Parathyroid adenoma (tissue), 2 donors: ENCODE data around the gene SLC4A9.

ENCODE experiments used
- H2AFZ ChIP-seq: fragments of 300-600 bp; sonication (generic); one replicate; pipeline ENCODE4 v1.7.0; 2017; ENCODE audit warnings: antibody characterized with exemption, mild to moderate bottlenecking
- H3K27ac ChIP-seq: fragments of 300-600 bp; sonication (generic); one replicate; pipeline ENCODE4 v1.7.0; 2017
- H3K27me3 ChIP-seq: fragments of 300-600 bp; sonication (generic); one replicate; pipeline ENCODE4 v1.7.0; 2017; ENCODE audit warnings: low read length; ENCODE audit not compliant: control insufficient read depth, insufficient read depth
- H3K36me3 ChIP-seq: fragments of 300-600 bp; sonication (generic); one replicate; pipeline ENCODE4 v1.7.0; 2017; ENCODE audit warnings: low read length; ENCODE audit not compliant: control insufficient read depth, insufficient read depth
- H3K4me1 ChIP-seq: fragments of 300-600 bp; sonication (generic); one replicate; pipeline ENCODE4 v1.7.0; 2017; ENCODE audit warnings: control low read depth
- H3K4me2 ChIP-seq: fragments of 300-600 bp; sonication (generic); one replicate; pipeline ENCODE4 v1.7.0; 2017; ENCODE audit warnings: low read length
- H3K4me3 ChIP-seq: fragments of 300-600 bp; sonication (generic); one replicate; pipeline ENCODE4 v1.7.0; 2017; ENCODE audit warnings: low read depth, low read length
- H3K79me2 ChIP-seq: fragments of 300-600 bp; sonication (generic); one replicate; pipeline ENCODE4 v1.7.0; 2017; ENCODE audit warnings: control low read depth
- H3K9ac ChIP-seq: fragments of 300-600 bp; sonication (generic); one replicate; pipeline ENCODE4 v1.7.0; 2017; ENCODE audit warnings: mild to moderate bottlenecking
- H3K9me3 ChIP-seq: fragments of 300-600 bp; sonication (generic); one replicate; pipeline ENCODE4 v1.7.0; 2017; ENCODE audit warnings: low read length; ENCODE audit not compliant: control insufficient read depth
- CTCF ChIP-seq: fragments of 300-600 bp; sonication (generic); IDR thresholded peaks from one replicate; pipeline ENCODE4 v1.7.0; 2017; ENCODE audit warnings: antibody characterized with exemption, mild to moderate bottlenecking
- donor health status: primary hyperparathyroidism.

Gene SLC4A9

GRCh38 chr5:140327589-140327988, 32.4 kb upstream of the SLC4A9 start:
- Histone ChIP-seq H3K27ac (no peak overlapping the region), H2AFZ (no peak overlapping the region), H3K4me1 (peaks cover 15% of the 10 kb centered on the region)

GRCh38 chr5:140328036-140328764, 31.8 kb upstream of the SLC4A9 start:
- Histone ChIP-seq H3K4me1 (peaks cover 9% of the 10 kb centered on the region), H3K27ac (no peak overlapping the region), H3K9ac (no peak overlapping the region), H3K4me2 (no peak overlapping the region), H3K36me3 (no peaks in the 10 kb centered on the region), H3K4me3 (no peak overlapping the region), H3K27me3 (no peaks in the 10 kb centered on the region), H3K79me2 (no peaks in the 10 kb centered on the region), H2AFZ (no peak overlapping the region), H3K9me3 (no peaks in the 10 kb centered on the region)
- TF ChIP-seq CTCF, result no peak

More at GRCh38 chr5:140327589-140327988, 32.4 kb upstream of the SLC4A9 start:
- H3K4me3 ChIP-seq, result no peak overlapping the region
- no peak for TF ChIP-seq CTCF
- no peaks in the 10 kb centered on the region for H3K9me3 ChIP-seq
- no peak overlapping the region for H3K4me2 ChIP-seq
- H3K9ac ChIP-seq, result no peak overlapping the region
- no peaks in the 10 kb centered on the region for H3K79me2 ChIP-seq
- H3K36me3 ChIP-seq, result no peaks in the 10 kb centered on the region
- no peaks in the 10 kb centered on the region for H3K27me3 ChIP-seq

- Histone ChIP-seq H3K9me3 (no peaks in the 10 kb centered on the region), H3K4me2 (no peak overlapping the region), H3K9ac (no peak overlapping the region), H3K4me3 (no peak overlapping the region), H3K27ac (no peak overlapping the region), H2AFZ (peak overlapping the region; percentile 2), H3K79me2 (no peaks in the 10 kb centered on the region), H3K4me1 (no peaks in the 10 kb centered on the region), H3K36me3 (no peaks in the 10 kb centered on the region), H3K27me3 (no peaks in the 10 kb centered on the region)
- no peak for TF ChIP-seq CTCF
Observed at GRCh38 chr5:140329739-140330481, 30.1 kb upstream of the SLC4A9 start.

GRCh38 chr5:140331638-140332037, 28.4 kb upstream of the SLC4A9 start:
- TF ChIP-seq CTCF, result no peak
- Histone ChIP-seq H3K9ac (no peak overlapping the region), H2AFZ (no peak overlapping the region), H3K27ac (no peak overlapping the region), H3K27me3 (no peaks in the 10 kb centered on the region), H3K4me1 (no peaks in the 10 kb centered on the region), H3K4me3 (no peak overlapping the region), H3K4me2 (no peak overlapping the region), H3K79me2 (no peaks in the 10 kb centered on the region), H3K9me3 (no peaks in the 10 kb centered on the region), H3K36me3 (no peaks in the 10 kb centered on the region)
